Endothelial cell of umbilical vein (primary cell): ENCODE results near the gene PTPRCAP. TPM values are rescaled to one million over a fixed set of nuclear protein-coding genes. Genes with fewer than 3 reads are reported as not detected.

Experiments used
- BruUV-seq: library from RNA; stranded (reverse); fragments of 400-500 nt; replicated peaks from 2 replicates; lab custom pipeline; 2021; lab: Mats Ljungman, UMichigan
- CTCF ChIA-PET: fragments of 300-600, 350-600 bp; sonication (Branson Sonifier 250); formaldehyde crosslinking; loops from one replicate; lab custom pipeline; 2021; ENCODE audit warnings: antibody characterized with exemption, inconsistent platforms; lab: Charles Lee
- POLR2A ChIA-PET: fragments of 300-600, 350-600 bp; sonication (Branson Sonifier 250); formaldehyde crosslinking; loops from one replicate; lab custom pipeline; 2021; ENCODE audit warnings: antibody characterized with exemption, inconsistent platforms; lab: Charles Lee
- DNase-seq: peaks from one replicate; pipeline ENCODE4 v3.0.0-alpha.2; 2011; ENCODE audit warnings: low read depth, low spot score
- FAIRE-seq: peaks from 2 replicates; lab custom pipeline; 2011; peaks lifted over from hg19 to GRCh38; lab: Jason Lieb, UNC
- H2AFZ ChIP-seq: 2 replicates; pipeline ENCODE4 v1.6.0; 2012; ENCODE audit warnings: low read depth, low read length, control low read depth, inconsistent platforms
- H3K27ac ChIP-seq: 2 replicates; pipeline ENCODE4 v1.5.1; 2011; ENCODE audit warnings: low read depth, mild to moderate bottlenecking, control low read depth, low read length, moderate library complexity; ENCODE audit not compliant: insufficient read depth
- H3K27me3 ChIP-seq, 2 experiments: 2 replicates each; pipeline versions ENCODE4 v1.6.0 to v1.6.1; 2011; ENCODE audit warnings: low read length in 2 of 2, mixed read lengths in 1 of 2; ENCODE audit not compliant: control insufficient read depth in 2 of 2, insufficient read depth in 2 of 2
- H3K36me3 ChIP-seq, 2 experiments: 2 replicates in 1 of 2; 3 replicates in 1 of 2; pipeline ENCODE4 v1.5.1; 2011; ENCODE audit warnings: low read length in 2 of 2, mild to moderate bottlenecking in 1 of 2, moderate library complexity in 1 of 2; ENCODE audit not compliant: control insufficient read depth in 2 of 2, insufficient read depth in 2 of 2; ENCODE audit errors: extremely low read depth in 1 of 2
- H3K4me1 ChIP-seq: 3 replicates; pipeline ENCODE4 v1.5.1; 2011; ENCODE audit warnings: mild to moderate bottlenecking, low read length; ENCODE audit not compliant: control insufficient read depth, insufficient read depth; ENCODE audit errors: extremely low read depth
- H3K4me2 ChIP-seq: 2 replicates; pipeline ENCODE4 v1.6.1; 2011; ENCODE audit warnings: low read length, control low read depth, mixed read lengths; ENCODE audit not compliant: insufficient read depth
- H3K4me3 ChIP-seq, 3 experiments: fragments of 200-600 bp in 1 of 3; sonication (generic), shearing (Covaris generic) in 1 of 3; replicated peaks in 1 of 3; 2 replicates each; pipeline ENCODE4 v1.5.1; 2011 to 2016; ENCODE audit warnings: control low read depth in 3 of 3, low read length in 3 of 3, mild to moderate bottlenecking in 2 of 3, inconsistent platforms in 1 of 3, low read depth in 1 of 3, moderate library complexity in 1 of 3; ENCODE audit not compliant: insufficient read depth in 1 of 3
- H3K79me2 ChIP-seq: 2 replicates; pipeline ENCODE4 v1.6.0; 2012; ENCODE audit warnings: low read length, inconsistent platforms; ENCODE audit not compliant: control insufficient read depth, insufficient read depth
- H3K9ac ChIP-seq: replicated peaks from 2 replicates; pipeline ENCODE3; 2011; ENCODE audit warnings: low read length, control low read depth; ENCODE audit not compliant: insufficient read depth; ENCODE audit errors: extremely low read depth
- H3K9me1 ChIP-seq: replicated peaks from 3 replicates; pipeline ENCODE4 v1.6.0; 2011; ENCODE audit warnings: mild to moderate bottlenecking, low read length; ENCODE audit not compliant: control insufficient read depth, insufficient read depth; ENCODE audit errors: extremely low read depth
- H3K9me3 ChIP-seq: replicated peaks from 2 replicates; pipeline ENCODE4 v1.5.1; 2012; ENCODE audit warnings: low read length, inconsistent platforms; ENCODE audit not compliant: control insufficient read depth, insufficient read depth
- H4K20me1 ChIP-seq: replicated peaks from 2 replicates; pipeline ENCODE3; 2011; ENCODE audit warnings: mild to moderate bottlenecking, low read length; ENCODE audit not compliant: control insufficient read depth, insufficient read depth; ENCODE audit errors: extremely low read depth
- CTCF ChIP-seq, 2 donors: IDR thresholded peaks; 1 replicate in 1 of 2; 2 replicates in 1 of 2; pipeline ENCODE4 v1.5.1; 2011; ENCODE audit warnings: low read length in 2 of 2, mild to moderate bottlenecking in 2 of 2, moderate library complexity in 2 of 2, control low read depth in 1 of 2, inconsistent platforms in 1 of 2, low read depth in 1 of 2; ENCODE audit not compliant: insufficient read depth in 1 of 2; ENCODE audit errors: extremely low read depth in 1 of 2
- EZH2 ChIP-seq: IDR thresholded peaks from 2 replicates; pipeline ENCODE4 v1.6.1; 2012; ENCODE audit warnings: borderline replicate concordance, low read depth, mild to moderate bottlenecking, moderate library complexity, low read length, inconsistent platforms; ENCODE audit not compliant: severe bottlenecking
- FOS ChIP-seq: IDR thresholded peaks from 2 replicates; pipeline ENCODE4 v1.6.1; 2011; ENCODE audit warnings: mild to moderate bottlenecking, low read length, moderate library complexity, borderline replicate concordance; ENCODE audit not compliant: insufficient read depth
- GATA2 ChIP-seq: IDR thresholded peaks from 2 replicates; pipeline ENCODE4 v1.7.0; 2011; ENCODE audit warnings: low read depth, mild to moderate bottlenecking, moderate library complexity, mixed read lengths, low read length; ENCODE audit not compliant: insufficient read length, insufficient read depth
- JUN ChIP-seq: IDR thresholded peaks from 2 replicates; pipeline ENCODE4 v1.6.1; 2011; ENCODE audit warnings: borderline replicate concordance, low read depth; ENCODE audit not compliant: insufficient read length, insufficient read depth
- MAX ChIP-seq: IDR thresholded peaks from 2 replicates; pipeline ENCODE4 v1.6.1; 2011; ENCODE audit not compliant: insufficient read depth, insufficient read length
- MYC ChIP-seq: IDR thresholded peaks from one replicate; pipeline ENCODE4 v1.6.1; 2011; ENCODE audit warnings: mild to moderate bottlenecking, low read depth, low read length
- POLR2A ChIP-seq: IDR thresholded peaks from 2 replicates; pipeline ENCODE4 v1.6.1; 2012; ENCODE audit warnings: low read depth, mild to moderate bottlenecking, control low read depth, low read length
- POLR2AphosphoS5 ChIP-seq: IDR thresholded peaks from 2 replicates; pipeline ENCODE4 v1.6.1; 2012; ENCODE audit warnings: low read depth, mild to moderate bottlenecking, control low read depth, low read length, moderate library complexity; ENCODE audit not compliant: insufficient read depth
- dilution Hi-C: fragments of 300-500 bp; cut with MboI; formaldehyde crosslinking; loops from one replicate; pipeline ENCODE4 v1.15.0; 2019; ENCODE audit warnings: low sequenced_read_pairs; ENCODE audit not compliant: extremely low pct_ligation_motif_present
- intact Hi-C: fragments of 100-400 bp; cut with micrococcal nuclease; formaldehyde crosslinking; loops from one replicate; pipeline ENCODE4 v1.10.0; 2022
- polyA plus RNA-seq, 4 experiments: library from polyadenylated mRNA; depleted of rRNA in 3 of 4; stranded (reverse) in 3 of 4; unstranded in 1 of 4; fragments of >200 nt; gene quantifications; 2 replicates each; pipeline versions ENCODE4 v1.2.1 to v1.2.3, GENCODE V29; 2011 to 2012; ENCODE audit warnings: missing spikeins in 1 of 4
- total RNA-seq: library from RNA; stranded (reverse); gene quantifications from 2 replicates; pipeline ENCODE4 v1.2.3, GENCODE V29; 2021

PTPRCAP gene
- total and polyA plus RNA-seq, 2 donors (not counting 3 experiments of a cell fraction or from before 2014, with no cell fraction given): 3.6 TPM; not detected in 1

DNA sequence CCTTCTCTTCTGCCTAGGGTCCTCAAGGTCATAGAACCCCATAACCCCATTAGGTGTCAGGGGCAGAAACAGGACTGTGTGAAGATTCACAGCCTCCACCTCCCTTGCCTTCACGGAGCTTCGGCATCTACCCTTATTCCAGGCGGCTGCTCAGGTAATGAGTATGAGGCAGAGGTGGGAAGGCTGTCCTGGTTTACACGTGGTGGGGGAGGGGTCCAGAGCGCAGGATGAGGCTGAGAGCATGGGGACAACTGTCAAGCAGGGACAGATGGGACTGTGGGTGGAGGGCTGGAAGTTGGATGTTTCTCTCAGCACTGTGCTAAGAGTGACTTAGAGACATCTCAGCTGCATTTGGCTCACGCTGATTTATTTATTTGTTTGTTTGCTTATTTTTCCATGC lies 50.0 kb downstream of the PTPRCAP start:
- TF ChIP-seq CTCF (IDR thresholded peaks at IDR 0.05; ENCODE audit: extremely low read depth in 1 of 2, insufficient read depth in 1 of 2, low read depth in 1 of 2, low read length in 2 of 2) (no peak), EZH2 (no peak), MAX (no peak), POLR2A (no peak), POLR2AphosphoS5 (no peak), GATA2 (no peak), MYC (no peak), JUN (no peak), FOS (no peak)
- ChIA-PET POLR2A (no interaction called here), CTCF (interaction anchor here (4.7 to 19.7 kb wide), 2 partner anchors 32 to 41 kb away, joined by 26 to 1051 read pairs; partner anchors contain the start of gene POLD4)
- H3K27me3 ChIP-seq: no peaks in the 10 kb centered on the region
- H3K9ac ChIP-seq: no peak overlapping the region
- no peak overlapping the region for H2AFZ ChIP-seq
- peaks cover 8% of the 10 kb centered on the region for H3K4me1 ChIP-seq
- dilution Hi-C loops (no loop called here), intact Hi-C loops (no loop called here)
- no peaks in the 10 kb centered on the region for H3K9me1 ChIP-seq
- no peak overlapping the region for H3K4me3 ChIP-seq
- no TSS peak for BruUV-seq
- H3K27ac ChIP-seq: no peak overlapping the region
- no peaks in the 10 kb centered on the region for H3K36me3 ChIP-seq
- H4K20me1 ChIP-seq: no peaks in the 10 kb centered on the region
- FAIRE-seq (no peak), DNase-seq (no peak)
- peaks cover 4% of the 10 kb centered on the region for H3K79me2 ChIP-seq
- H3K4me2 ChIP-seq: no peak overlapping the region
- H3K9me3 ChIP-seq: no peaks in the 10 kb centered on the region
